A172 (cell line): ENCODE measurements around the gene LRRC47. TPM values are rescaled to one million over a fixed set of nuclear protein-coding genes. Genes with fewer than 3 reads are reported as not detected.
A peak's percentile ranks its signal among the peaks of the same experiment; 100 is the strongest.

Experiments used
- DNase-seq: peaks from one replicate; pipeline ENCODE4 v3.0.0-alpha.2; 2015; ENCODE audit warnings: low spot score
- total RNA-seq: library from RNA; depleted of rRNA; stranded (reverse); fragments of >200 nt; shearing (Covaris generic); gene quantifications from 2 replicates; pipeline ENCODE4 v1.2.3, GENCODE V29; 2014; rRNA removed

Gene LRRC47
- total RNA-seq = 26.4 and 29.8 TPM in 2 replicates

- peak; percentile 76 for DNase-seq
Measured at GRCh38 chr1:3796215-3797061, at the start of gene LRRC47. Gene LRRC47, minus strand, starts transcription at chr1:3796498. Its CDS starts 22 bp downstream, at chr1:3796476.

GRCh38 chr1:3842912-3843311, 46.6 kb upstream of the LRRC47 start:
- no peak for DNase-seq

GRCh38 chr1:3841491-3841890, 45.2 kb upstream of the LRRC47 start:
- no peak for DNase-seq

- no peak for DNase-seq
Measured at GRCh38 chr1:3838788-3839187, 42.5 kb upstream of the LRRC47 start.

- no peak for DNase-seq
Measured at GRCh38 chr1:3837685-3838084, 41.4 kb upstream of the LRRC47 start.

- no peak for DNase-seq
Measured at GRCh38 chr1:3837200-3837599, 40.9 kb upstream of the LRRC47 start.

GRCh38 chr1:3836421-3836820, 40.1 kb upstream of the LRRC47 start:
- DNase-seq = peak; percentile 27

GRCh38 chr1:3834701-3835100, 38.4 kb upstream of the LRRC47 start:
- DNase-seq = no peak

- no peak for DNase-seq
Measured at GRCh38 chr1:3831689-3832088, 35.4 kb upstream of the LRRC47 start.

GRCh38 chr1:3828391-3828790, 32.1 kb upstream of the LRRC47 start:
- no peak for DNase-seq

GRCh38 chr1:3827813-3828307, 31.6 kb upstream of the LRRC47 start:
- DNase-seq = no peak

- no peak for DNase-seq
Measured at GRCh38 chr1:3825356-3825755, 29.1 kb upstream of the LRRC47 start.

GRCh38 chr1:3824650-3825049, 28.4 kb upstream of the LRRC47 start:
- no peak for DNase-seq

- no peak for DNase-seq
Measured at GRCh38 chr1:3822421-3822820, 26.1 kb upstream of the LRRC47 start.

GRCh38 chr1:3821908-3822307, 25.6 kb upstream of the LRRC47 start:
- no peak for DNase-seq

GRCh38 chr1:3821447-3821846, 25.1 kb upstream of the LRRC47 start:
- DNase-seq = no peak

GRCh38 chr1:3821004-3821403, 24.7 kb upstream of the LRRC47 start:
- DNase-seq = no peak

- DNase-seq = no peak
Measured at GRCh38 chr1:3820316-3820715, 24.0 kb upstream of the LRRC47 start.

- DNase-seq = no peak
Measured at GRCh38 chr1:3819771-3820200, 23.5 kb upstream of the LRRC47 start.

GRCh38 chr1:3817821-3818597, 21.7 kb upstream of the LRRC47 start:
- DNase-seq = no peak

- DNase-seq = no peak
Measured at GRCh38 chr1:3817138-3817740, 20.9 kb upstream of the LRRC47 start.
